RPMI7951 (cell line): ENCODE results near the gene XYLT1. TPM values are rescaled to one million over a fixed set of nuclear protein-coding genes. Genes with fewer than 3 reads are reported as not detected.
A peak's percentile ranks its signal among the peaks of the same experiment; 100 is the strongest.

ENCODE experiments used
- DNase-seq: peaks from one replicate; pipeline ENCODE4 v3.0.0-alpha.2; 2012; ENCODE audit warnings: low read depth
- total RNA-seq: library from RNA; depleted of rRNA; stranded (reverse); fragments of >200 nt; shearing (Covaris generic); gene quantifications from 2 replicates; pipeline ENCODE4 v1.2.3, GENCODE V29; 2014

Gene XYLT1
- total RNA-seq, 1 experiment from 2014 or later: 4.0 TPM

DNA sequence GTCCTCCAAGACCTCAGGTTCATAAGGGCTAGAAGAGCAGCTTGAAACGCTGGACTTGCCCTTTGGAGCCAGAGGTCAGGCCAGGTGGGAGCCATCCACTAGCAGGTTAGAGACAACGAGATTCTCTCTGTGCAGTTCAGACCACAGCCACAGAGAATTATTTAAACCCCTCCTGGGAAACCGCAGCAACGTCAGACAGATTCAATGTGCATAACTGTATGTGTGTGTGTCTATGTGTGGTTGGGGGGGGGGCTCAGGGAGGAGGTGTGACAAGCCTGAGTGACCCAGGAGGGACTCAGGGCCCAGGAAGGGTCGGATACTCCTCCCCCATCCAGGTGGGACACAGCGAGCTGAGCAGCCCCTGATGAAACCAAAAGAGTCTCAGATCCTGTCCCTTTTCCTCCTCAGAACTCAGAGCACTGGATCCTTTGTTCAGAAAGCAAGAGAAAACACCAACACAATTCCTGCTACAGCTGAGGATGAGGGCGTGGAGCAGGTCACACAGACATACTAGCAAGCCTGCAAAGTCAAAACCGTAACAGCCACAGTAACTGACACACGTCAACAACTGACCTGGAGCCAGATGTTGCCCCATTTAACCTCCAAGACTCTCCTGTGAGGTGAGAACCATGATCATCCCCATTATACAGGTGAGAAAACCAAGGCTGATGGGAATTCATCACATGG, 66.8 kb downstream of the XYLT1 start:
- DNase-seq: no peak

DNA sequence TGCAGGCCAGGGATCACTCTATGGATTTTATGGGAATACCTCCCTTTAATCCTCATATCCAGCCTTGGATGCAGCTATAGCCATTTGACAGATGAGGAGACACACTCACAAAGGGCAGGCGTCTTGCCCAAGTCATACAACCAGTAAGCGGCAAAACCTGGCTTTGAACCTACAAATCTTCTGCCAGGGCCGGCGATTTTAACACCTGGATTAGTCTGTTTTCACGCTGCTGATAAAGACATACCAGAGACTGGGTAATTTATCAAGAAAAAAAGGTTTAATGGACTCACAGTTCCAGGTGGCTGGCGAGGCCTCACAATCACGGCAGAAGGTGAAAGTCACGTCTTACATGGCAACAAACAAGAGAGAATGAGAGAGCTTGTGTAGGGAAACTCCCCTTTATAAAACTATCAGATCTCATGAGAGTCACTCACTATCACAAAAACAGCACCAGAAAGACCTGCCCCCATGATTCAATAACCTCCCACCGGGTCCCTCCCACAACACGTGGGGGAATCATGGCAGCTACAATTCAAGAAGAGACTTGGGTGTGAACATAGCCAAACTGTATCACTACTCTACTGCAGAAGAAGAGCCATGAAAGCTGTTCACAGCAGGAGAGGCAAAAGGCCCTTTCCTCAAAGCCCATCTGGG, 67.5 kb downstream of the XYLT1 start:
- no peak for DNase-seq

DNA sequence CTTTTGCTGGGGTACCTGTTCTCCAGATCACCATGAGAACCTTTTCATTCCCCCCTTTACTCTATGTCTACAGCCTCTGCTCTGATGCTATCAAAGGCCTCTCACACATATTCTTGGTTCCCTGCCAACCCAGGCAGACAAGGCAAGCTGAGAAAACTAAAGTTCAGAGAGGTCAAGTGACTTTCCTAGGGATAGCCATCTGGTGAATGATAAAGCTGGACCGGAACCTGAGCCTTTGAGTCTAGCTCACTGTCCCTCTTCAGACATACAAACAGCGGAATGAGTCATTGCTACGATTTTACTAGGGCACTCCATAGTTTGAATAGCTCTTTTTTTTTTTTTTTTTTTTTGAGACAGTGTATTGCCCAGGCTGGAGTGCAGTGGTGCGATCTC, 73.3 kb downstream of the XYLT1 start:
- peak; percentile 95 for DNase-seq

DNA sequence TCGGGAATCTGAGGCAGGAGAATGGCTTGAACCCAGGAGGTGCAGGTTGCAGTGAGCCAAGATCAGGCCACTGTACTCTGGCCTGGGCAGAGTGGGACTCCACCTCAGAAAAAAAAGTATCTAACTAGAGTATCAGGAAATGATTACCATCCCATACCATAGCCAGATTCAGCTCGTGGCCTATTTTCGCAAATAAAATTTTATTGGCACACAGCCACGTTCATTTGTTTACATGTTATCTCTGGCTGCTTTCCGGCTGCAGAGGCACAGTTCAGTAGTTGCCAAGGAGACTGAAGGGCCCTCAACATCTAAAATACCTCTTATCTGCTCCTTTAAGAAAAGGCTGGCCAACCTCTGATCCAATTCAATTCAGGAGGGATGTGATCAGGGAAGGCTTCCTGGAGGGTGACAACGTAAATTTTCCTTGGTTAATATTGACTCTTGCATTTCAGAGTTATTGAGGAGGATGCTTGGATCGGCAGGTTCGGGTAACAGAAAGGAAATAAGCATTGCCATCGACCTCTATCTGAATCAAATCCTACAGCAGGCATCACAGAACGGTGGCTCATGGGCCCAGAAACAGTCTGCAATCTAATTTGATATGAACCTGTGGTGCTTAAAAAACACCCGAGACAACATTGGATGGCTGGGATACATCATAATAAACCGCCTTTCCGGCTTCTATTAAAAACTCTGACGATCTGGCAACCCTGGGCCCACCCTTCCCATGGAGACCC, 73.8 kb downstream of the XYLT1 start:
- DNase-seq: peak; percentile 41

DNA sequence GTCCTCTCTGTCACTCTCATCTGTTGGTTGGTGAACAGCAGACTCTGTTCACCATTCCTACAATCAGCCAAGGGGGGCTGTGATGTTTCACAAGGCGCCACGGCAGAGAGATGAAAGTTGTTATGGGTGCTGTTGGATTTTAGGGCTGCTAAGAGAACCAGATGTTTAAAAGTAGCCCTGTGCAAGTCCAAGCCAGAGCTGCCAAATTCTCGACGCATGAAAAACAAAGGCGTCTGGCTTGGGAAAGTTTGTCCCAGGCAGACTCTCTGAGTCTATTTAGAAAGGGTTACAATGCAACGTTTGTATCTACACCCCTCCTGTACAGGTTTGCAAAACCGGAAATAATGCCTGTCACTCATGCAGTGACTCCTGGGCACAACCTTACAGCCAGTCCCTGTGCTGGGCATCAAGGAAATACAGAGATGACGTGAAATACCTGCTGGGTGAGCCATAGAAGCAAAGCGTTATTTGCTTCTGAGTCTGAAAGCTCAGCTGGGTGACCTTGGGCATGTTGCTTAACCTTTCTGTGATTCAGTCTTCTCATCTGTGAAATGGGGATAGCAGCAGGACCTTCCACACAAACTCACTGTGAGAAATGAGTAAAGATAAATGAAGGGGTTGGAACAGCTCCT, 74.8 kb downstream of the XYLT1 start:
- DNase-seq: no peak

DNA sequence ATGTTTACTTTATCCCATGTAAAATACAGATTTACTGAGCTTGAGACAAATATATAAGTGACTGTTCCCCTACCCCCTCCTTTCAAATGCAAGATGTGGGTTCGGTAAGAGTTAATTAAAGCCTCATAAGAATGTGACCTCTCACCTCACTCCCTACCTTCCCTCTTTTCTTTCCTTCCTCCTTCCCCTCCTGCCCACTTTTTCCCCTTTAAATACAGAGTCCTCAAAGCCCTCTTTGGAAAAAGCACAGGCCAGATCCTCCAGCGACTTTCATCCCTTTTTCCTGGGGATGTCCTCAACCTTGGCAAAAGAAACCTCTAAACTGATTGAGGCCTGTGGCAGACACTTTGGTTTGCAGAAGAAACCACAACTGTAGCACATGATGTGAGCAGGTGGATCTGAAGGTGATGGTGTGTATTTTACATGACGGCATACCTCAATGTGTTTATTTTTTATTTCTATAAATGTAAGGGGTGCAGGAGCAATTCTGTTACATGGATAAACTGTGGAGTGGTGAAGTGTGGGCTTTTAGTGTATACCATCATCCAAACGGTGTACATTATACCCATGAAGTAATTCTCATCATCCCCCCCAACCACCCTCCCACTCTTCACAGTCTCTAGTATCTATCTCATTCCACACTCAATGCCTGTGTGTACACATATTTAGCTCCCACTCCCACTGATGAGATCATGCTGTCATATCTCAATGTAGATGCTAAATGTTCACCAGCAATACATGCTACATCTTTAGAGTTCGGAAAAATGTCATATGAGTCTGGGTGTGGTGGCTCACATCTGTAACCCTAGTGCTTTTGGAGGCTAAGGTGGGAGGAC, 77.7 kb downstream of the XYLT1 start:
- no peak for DNase-seq

DNA sequence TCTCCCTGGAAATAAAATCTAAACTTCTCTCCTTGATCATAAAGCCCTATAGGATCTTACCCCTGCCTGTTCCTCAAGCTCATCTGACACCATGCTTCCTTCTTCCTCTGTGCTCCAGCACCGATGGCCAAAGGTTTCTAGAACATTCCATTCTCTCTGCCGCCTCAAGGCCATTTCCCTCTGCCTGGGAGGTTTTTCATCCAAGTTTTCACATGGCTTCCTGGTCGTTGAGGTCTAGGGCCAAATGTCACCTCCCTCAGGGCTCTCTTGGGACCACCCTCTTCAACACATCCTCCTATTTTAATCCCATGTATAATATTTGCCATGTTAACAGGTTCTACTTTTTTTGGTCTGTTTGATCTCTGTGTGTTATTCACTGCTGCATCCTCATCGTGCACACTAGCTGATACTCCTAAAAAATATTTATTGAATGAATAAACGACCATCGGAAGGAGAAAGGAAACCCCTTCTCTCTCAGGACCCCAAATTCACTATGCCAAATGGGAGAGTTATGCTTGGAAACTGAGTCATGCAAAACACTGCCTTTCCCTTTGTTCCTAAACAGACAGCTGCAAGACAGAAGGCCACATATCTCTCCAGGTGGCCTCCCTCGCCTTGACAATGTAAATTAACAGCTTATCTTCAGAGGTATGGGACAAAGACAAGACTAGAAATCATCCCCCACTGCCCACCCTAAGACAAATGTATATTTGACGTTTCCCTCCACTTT, 78.5 kb downstream of the XYLT1 start:
- DNase-seq: no peak

DNA sequence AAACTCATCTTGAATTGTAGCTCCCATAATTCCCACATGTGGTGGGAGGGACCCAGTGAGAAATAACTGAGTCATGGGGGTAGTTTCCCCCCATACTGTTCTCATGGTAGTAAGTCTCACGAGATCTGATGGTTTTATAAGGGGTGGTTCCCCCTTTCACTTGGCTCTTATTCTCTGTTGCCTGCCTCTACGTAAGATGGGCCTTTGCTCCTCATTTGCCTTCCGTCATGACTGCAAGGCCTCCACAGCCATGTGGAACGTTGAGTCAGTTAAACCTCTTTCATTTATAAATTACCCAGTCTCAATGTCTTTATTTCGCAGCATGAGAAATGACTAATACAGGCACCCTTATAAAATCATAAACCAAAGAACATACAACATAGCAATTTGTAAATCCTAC, 79.0 kb downstream of the XYLT1 start:
- DNase-seq: no peak

DNA sequence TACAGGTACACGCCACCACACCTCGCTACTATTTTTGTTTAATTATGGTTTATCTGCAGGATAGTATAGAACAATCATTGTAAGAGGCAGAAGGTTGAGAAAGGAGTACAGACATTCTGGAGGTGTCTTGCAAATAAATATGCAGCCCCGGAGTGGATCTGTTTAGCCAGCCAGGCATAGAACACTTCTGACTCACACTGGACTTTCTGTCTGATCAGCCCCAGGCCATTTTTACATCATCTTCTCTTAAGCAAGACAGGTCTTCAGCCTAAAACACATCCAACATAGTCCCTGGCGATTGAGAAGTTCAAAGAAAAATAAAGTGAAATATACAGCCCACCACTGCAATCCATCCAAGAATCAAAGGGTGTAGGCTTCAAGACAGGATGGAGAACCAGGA, 81.4 kb downstream of the XYLT1 start:
- DNase-seq: peak; percentile 87

DNA sequence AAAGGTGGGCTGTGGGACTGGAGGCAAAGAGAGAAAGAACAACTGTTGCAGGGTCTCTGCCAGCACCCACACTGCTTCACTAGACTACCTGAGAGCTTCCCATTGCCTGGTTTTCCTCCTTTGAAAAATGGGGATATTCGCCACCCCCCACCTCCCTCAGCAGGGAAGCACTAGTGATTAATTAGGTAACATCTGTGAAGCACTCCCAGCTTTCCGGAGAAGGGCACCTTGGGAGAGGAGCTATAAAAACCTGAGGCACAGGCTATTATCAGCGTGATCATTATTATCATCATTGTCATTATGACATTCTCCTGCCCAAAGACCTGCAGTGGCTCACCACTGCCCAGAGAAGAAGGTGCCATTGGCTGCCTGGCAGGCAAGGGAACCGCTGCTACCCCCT, 83.5 kb downstream of the XYLT1 start:
- no peak for DNase-seq

DNA sequence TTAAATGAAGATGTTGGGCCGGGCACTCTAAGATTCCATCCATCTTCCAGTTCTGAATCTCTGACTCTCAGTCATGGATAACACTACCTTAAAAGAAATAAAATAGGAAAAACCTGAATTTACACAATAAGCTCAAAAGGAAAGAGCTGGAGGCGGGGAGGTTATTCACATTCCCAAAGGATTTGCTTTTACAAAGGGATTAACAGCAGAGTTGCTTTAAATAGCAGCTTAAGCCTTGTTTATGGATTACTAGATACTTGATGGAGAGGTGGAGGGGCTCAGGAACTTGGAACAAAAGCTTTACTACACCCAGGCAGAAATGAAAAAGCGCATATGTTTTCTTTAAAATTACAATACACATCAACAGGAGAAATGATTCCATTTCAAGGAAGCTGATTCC, 84.5 kb downstream of the XYLT1 start:
- DNase-seq: no peak

DNA sequence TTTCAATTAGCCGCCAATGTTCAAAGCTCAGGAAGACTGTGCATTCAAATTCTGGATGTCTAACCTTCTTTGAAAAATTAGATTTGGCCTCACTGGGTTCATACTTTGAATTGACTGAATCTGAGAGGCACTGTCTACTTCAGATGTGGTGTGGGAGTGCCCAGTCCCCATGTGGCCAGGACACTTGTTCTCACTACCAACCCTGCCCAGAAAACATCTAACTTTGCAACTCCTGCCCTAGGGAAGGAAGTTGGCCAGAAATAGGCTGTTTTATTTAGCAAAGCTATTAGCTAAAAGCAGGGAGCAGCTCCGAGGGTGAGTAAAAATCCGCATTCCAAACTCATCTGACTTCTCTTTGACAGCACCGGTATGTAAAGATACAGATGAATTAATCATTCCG, 86.3 kb downstream of the XYLT1 start:
- no peak for DNase-seq

DNA sequence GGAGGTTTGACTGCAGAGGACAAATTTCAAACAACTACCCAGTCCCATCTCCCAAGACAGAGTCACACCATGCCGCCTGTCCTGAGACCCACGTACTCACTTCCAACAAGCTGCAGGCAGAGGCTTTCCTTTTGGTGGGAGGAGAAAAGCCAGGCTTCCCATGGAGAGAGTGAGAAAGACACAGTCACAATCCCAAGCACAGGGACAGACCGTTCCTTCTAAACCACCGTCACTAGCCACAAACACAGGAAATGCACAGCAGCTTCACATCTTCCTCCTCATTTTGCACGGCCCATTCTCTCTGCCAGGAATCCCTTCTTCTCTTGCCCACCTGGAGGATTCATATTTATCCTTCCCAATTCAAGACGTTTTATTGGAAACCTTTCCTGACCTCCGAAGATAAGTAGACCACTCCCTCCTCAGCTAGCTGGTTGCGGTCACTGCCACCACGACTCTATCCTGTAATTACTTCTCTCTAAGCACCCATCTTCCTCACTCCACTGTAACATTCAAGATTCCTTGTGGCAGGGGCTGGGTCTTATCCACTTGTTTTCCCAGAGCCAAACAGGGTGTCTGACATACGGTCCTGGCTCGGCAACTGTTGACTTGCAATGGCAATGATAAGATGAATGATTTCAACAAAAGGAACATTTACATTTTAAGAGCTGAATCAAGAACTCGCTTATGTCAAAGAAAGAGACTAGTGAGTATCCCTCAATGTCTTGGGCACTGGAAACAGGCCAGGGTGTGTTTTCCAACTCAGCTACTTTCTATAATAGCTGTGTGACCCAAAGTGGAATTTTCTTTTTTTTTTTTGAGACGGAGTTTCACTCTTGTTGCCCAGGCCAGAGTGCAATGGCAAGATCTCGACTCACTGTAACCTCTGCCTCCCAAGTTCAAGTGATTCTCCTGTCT, 87.6 kb downstream of the XYLT1 start:
- no peak for DNase-seq

DNA sequence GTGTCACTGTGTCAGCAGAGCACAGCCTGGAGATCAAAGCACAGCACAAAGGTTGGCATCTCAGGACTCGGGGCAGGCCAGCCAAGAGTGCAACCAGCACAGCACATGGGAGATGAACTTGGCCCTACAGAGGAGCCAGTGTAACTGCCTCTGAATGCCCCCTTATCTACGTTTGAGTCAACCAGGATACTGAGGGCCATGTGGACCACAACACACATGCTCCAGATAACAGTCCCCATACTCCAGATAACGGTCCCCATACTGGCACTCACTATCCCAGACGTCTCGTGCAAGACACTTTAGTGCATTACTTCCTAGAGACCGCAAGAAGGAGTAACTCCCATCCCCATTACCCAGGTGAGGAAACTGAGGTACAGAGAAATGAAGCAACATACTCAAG, 88.2 kb downstream of the XYLT1 start:
- DNase-seq: no peak

DNA sequence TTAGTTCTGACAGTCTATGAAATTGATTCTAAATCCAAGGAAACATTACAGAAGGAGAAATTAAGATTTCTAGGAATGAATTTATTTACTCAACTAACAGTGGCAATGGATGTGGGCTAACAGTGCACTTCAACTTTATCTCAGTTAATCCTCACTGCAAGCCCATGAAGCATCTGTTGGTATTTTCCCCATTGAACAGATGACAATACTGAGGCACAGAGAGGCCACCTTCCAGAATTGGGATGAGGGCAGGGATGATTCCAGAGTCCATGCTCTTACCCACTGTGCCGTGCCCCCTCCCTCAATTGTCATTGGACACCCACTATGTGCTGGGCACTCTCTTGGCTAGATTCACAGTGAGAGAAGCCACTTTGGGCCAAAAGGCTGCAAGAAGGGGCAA, 89.0 kb downstream of the XYLT1 start:
- DNase-seq: no peak

DNA sequence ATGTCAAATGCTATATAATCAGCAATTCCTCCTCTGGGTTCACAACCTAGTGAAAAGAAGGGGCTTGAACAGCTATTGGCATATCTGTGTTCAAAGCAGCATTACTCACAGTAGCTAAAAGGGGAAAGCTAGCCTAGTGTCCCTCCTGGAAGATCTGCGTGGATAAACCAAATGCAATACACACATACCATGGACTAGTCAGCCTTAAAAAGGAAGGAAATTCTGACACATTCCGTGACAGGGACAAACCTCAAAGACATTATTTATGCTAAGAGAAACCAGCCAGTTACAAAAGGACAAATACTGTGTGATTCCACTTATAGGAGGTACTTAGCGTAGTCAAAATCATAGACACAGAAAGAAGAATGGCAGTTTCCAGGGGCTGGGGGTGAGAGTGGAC, 90.1 kb downstream of the XYLT1 start:
- peak; percentile 80 for DNase-seq

DNA sequence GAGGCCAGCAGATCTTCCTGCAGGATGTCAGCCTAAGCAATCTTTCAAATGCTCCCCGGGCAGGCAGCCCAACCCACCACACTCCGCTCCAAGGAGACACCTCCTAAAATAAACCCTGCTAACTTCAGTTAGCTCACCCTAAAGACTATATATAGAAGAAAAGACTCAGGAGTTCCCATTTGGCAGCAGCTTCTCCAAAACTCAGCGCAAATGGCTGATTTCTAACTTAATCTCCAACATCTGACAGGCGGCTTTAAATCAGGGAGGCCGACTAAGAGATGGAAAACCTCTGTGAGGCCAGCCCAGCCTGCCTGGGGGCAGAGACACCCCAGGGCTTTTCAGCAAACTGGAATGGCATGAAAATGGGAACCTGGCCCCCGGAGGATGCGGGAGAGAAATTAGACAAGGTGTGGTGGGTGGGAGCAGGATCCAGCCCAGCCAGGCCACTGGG, 91.6 kb downstream of the XYLT1 start:
- DNase-seq: peak; percentile 82

DNA sequence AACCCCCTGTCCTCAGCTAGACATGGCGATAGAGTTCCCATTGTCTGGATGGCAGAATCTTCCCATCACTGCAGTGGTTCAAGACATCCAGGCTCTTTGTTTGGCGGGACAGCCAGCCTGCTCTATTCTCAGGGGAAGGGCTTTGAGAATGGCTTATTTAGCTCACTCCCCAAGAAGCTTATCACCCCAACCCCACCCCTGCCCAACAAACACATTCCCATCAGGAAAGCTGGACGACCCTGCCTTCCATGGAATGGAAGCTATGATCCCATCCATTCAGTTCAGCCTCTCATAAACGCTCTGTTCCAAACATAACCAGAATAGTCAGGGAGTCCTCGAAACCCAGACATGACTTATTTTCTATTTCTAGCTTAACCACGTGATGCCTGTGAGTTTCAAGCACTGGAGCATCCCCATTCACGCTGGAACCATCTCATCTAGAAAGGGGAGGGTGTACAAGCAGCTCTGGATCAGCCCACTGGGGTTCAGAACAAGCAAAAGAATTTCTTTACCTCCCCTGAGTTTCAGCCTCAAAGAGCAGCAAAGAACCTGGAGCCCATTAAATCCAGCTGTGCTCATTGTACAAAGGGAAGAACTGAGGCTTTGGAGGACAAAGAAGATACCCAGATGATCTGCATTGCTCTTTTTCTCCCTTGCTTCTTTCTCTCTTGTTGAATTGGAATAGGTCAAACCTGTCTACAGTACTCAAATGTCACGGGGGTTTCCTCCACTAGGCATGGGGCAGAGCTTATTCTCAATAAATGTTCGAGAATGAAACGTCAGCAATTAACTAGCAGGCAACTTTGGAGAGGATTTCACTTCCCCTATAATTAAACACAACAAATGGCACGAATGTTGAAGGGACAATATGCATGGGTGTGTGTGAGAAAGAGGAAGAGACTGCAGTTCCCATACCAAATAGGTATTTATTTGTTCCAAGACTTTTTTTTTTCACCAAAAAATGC, 93.1 kb downstream of the XYLT1 start:
- no peak for DNase-seq
